Nucleus accumbens (tissue), 56 donors: ENCODE data around the gene GPBP1L1.

Experiments used
- DNase-seq, 56 donors: peaks; one replicate each; lab custom pipeline; 2025; lab: John Stamatoyannopoulos, UW

GPBP1L1 gene

DNA sequence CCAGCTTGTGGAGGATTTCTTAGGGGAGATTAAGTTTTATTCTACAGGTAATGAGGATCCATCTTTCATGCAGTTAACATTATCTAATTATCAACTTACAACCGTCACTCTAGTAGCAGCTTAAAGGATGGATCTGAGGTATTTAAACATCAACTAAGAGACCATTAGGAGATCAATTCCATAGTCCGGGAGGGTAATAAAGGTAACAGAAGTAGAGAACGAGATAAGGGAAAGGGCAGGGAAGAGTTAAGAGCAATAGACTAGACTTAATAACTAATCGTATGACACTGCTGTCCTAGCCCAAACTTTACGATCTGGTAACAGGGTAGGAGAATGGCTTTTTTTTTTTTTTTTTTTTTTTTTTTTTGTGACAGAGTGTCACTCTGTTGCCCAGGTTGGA, 43.0 kb downstream of the GPBP1L1 start:
- DNase-seq: no peak

DNA sequence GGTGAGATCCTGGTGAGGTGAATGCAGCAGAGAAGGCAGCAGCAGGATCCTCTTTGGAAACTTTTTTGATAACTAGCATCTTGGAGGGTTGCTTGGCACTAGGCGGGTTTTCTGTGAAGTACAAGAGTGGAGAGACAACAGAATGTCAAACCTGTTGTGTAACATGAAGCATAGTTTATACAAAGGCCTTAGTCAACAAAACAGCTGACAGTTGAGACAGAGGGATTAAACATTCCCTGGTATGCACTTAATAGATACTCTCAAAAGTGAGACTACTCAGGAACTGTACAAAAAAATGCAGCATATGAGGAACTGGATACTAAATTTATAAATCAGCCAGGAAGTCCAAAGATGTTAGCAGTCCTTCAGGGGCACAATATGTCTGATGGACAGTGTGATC, 46.0 kb downstream of the GPBP1L1 start:
- no peak for DNase-seq

DNA sequence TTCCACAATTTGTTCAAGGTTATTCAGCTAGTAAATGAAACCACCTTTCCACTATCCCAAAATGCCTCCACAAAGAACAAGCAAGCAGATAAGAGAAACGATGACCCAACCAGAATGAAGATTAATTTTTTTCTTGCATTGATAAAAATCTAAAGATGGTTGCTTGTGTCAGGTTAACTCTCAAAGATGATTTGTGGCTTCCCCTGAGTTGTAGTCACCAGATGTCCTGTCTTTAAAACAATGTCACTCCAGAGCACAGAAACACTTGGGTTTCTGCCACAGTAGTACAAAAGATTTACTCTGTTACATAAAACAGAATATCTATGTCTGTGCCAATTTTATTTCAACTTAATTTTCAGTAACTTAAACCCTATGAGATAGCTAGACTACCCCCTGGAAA, 51.1 kb downstream of the GPBP1L1 start:
- no peak for DNase-seq

DNA sequence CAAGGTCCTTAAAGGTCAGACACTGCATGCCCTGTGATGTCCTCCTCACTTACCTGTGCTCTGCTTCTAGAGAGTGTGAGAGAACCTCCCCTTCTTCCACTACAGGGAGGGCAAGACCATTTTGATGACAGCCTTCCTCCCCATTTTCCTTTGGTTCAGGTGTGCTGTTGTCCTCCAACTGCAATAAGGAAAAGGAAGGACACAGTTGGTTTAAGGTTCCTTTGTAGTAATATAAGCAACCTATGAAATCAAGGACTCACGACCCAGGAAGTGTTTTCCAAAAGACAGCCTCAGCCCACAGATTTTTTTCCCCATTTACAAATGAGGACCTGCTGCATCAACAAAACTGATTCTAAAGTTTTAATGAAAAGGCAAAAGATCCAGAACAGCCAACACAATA, 55.9 kb downstream of the GPBP1L1 start:
- no peak for DNase-seq

DNA sequence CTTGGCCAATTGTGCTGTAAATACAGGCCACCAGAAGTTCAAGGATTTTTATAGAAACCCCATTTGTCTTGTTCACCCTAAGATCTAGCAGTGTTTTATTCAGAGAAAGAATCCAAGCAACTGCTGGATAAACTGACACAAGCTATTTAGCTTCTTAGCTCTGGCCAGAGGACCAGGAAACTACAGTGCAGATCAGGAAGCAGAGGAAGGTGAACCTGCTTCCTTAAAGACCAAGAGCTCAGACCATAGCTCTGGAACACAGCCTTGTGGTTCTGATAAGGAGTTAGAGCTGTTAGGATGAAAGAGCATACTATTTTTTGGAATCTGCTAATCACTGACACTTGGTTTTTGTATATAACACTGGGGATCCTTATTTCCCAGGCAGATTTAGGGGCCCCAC, 57.3 kb downstream of the GPBP1L1 start:
- no peak for DNase-seq

DNA sequence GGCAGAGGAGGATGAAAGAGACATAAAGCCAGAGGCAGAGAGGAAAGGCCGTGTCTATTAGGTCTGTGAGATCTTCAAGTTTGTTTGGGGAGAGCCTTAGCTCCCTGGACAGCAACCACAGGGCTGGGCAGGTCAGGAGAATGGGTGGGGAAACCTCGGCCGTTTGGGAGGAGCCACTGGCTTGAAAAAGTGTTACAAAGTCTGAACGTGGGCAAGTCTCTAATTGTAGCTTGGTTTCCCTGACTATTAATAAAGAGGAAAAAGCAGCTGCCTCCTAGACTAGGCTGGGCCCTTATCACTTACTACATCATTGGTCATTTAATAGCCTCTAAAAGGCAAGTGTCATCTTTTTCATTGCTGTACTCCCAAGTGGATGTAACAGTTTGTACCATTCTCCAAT, 62.4 kb downstream of the GPBP1L1 start, which contains the start of gene CCDC17:
Gene CCDC17 (minus strand): TSS at position 83 of the 400 bp plus-strand sequence. CDS start 145 bp downstream, outside the sequence.
- no peak for DNase-seq

DNA sequence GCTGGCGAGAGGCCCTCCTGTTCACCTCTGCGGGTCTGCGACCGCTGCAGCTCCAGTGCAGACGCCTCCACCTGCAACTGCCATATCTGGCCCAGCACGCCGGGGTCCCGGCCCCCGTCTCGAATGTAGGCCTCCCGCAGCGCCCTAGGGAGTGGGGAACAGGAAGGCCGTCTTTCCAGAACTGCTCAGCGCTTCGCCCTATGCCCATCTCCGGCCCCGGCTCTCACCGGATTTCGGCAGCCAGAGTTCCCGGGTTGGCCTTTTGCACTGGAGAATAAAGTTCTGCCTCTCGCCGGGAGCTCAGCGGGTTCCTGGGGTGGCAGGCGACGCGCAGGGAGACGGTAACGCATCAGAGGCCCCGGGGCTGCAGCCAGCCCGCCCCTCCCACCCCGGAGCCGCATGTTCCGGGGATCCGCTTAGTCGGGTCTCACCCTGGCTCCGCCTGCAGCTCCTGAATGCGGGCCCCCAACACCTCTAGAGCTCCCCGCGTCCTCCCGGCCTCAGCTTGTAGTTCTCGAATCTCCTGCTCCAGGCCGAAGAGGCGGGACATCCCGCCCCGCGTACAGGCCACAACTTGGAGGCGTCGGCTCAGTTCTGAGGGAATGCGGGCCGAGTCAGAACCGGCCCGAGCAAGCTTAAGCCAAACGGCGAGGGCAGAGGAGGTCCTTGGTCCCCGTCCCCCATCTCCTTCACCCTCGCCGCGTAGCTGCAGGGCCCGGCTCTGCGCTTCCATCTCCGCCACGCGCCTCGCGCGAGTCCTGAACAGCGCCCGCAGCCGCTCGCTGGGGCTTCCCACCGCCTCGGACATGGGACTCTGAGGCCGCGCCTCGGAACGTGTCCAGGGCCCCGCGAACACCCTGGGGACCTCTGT, 63.6 kb downstream of the GPBP1L1 start:
- DNase-seq: no peak

DNA sequence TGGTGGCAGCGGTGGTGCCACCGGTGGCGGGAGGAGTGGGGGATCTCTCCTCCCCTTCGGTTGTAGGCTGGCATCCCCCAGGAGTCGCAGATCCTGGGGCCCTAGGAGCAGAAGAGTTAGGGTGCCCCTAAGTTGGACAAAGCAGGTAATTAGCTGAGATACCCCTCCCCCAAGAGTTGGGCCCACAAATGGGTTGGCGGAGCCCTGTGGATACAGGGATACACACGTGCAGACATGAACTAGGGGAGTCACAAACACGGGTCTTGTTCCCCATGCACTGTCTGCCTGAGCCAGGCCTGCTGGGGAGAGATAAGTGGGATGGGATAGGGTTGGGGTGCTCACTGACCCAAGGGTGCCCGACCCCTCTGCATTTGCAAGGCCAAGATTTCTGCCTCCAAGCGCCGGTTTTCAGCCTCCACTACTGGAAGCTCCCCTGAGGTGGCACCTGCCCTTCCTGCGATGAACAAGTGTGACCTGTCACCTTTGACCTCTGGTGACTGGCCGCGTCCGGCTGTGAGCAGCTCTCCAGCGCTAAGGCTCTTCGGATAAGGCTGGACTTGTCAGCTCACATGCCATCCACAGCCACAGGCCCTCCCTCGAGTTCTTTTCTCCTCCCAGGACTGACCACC, 64.3 kb downstream of the GPBP1L1 start:
- DNase-seq: no peak

DNA sequence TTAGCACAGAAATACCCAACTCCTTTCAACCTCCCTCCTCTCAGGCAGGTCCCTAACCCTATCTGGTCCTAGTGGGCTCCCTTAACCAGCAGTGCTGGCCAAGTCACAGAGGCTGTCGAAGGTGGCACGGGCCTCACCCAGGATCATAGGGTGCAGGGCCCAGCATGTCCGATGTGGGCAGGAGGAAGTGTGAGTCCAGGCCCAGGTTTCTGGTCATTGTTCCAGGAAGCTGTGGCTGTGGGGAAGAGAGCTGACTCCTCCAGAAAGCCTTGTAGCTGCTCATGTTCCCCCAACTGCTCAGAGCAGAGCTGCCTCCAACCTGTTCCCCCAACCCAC, 64.9 kb downstream of the GPBP1L1 start:
- DNase-seq: peak in 1 of 56 donors; percentile 4

DNA sequence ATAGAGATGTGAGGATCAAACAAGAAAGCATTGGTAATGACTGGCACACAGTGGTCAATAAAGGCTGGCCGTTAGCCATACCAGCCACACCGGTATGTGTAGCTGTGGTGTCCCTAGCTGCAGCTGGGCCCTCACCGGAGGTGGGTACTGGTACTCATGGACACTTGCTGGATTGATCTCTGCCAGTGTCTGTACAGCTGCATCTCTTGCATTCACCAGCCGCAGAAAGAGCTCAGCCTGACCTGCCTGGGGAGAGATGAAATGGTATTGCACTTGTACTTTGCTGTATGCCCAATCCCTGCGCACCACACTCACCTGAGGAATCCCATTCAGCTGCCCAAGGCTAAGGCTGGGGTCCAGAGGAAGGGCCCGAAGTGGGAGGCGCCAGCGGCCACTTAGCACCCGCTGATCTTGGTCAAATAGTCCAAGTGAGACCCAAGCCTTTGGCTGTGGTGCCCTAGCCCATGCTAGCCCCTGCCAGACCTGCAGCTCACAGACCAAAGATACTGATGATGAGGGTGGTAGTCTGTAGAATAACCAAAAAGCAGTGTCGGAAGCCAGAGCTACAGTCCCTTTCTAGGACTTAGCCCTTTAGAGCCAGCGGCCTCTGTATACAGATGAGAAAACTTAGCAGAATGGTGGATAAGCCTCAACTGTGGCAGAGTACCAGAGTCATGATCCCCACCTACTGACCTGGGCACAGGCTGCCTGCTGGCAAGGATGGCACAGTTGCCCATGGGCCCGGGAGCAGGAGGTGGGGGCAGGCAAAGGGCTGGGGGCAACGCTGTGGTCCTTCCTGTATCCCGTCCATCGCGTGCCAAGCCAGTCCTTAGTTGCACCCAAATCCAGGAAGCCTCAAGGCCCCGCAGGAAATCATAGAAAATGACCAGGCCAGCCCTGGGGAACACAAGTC, 65.5 kb downstream of the GPBP1L1 start:
- no peak for DNase-seq

DNA sequence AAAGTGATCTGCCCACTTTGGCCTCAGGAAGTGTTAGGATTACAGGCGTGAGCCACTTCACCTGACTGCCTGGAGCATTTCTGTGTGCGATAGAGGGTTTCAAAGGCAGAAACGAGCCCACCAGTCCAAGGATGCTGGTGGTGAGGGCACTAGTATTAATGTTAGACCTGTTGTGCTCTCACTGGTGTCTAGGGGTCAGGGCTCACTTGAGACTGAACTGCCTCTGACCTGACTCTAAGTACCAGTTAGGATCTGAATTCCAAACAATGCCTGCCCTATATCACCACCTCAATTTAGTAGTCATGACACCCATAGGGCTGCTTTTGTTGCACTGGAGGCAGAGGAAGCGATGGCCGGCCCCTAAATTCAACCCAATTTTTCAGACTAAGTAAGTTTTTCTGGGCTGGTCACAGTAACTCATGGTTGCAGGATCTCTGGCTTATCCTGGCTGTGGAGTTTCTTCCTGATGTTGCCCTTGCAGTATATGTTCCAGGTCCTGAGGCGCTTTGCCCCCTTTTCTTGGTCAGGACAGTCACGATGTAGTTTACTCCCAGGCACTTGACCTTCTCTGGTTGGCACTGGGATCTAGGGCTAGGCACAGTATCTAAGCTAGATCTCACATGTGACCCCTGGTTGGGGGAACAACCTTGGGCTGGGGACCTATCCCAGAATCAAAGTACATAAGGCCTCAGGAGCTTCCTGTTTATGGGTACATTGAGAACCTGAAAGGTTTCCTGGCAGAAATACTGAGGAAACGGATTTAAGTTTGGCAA, 67.0 kb downstream of the GPBP1L1 start:
- no peak for DNase-seq

DNA sequence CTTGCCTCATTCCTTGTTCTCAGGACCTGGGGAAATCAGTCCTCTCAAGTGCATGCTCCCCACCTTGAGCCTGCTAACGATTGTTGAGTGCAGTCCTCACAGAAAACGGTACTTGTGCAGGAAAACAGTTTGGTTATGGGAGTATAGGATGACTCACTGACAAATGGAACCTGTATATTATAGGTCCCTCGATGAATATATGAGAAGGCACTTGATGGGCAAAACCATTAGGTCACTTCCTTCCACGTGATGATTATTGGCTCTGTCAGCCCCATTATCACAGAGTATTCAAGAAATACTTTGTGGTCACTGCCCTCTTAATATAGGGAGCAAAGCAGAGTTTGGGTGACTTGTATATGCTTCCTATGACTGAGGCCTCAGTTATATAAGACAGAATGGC, 68.7 kb downstream of the GPBP1L1 start:
- no peak for DNase-seq

DNA sequence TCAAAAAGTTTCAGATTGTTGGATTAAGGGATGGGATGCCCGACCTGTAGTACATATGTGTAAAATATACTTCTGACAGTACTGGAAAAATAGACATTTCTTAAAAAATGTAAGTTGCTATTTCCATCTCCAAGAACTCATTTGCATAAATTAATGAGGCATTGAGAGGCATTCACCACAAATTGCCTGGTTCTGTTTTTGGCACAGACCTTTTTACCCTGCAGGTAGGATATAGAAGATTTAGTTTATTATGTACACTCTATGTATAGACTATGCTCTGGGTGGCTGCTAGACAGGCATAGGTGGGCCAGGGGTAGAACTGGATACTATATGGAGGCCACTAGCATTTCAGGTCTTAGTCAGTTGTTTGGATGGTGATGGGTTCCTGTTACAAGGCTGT, 70.4 kb downstream of the GPBP1L1 start:
- no peak for DNase-seq

DNA sequence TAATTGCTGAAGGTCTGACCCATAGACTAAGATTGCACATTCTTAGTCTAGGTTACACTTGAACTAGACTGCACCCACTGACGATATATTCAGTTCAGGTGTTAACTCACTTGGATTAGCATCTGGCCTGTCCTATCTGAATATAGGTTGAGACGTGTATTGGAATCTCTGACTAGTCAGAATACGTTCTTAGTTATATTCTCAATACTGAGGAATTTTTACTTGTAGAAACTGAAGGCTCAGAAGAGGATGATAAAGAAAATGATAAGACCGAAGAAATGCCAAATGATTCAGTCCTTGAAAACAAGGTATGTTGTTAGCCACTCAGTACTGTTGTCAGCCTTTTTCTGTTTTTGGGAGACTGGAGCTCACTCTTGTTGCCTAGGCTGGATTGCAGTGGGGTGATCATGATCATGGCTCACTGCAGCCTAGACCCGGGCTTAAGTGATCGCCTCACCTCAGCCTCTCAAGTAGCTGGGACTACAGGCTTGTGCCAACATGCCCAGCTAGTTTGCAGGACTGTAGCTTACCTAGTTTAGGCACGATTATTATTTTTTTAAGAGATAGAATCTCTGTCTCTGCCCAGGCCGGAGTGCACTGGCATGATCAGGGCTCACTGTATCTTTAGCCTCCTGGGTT, 73.3 kb downstream of the GPBP1L1 start:
- no peak for DNase-seq

DNA sequence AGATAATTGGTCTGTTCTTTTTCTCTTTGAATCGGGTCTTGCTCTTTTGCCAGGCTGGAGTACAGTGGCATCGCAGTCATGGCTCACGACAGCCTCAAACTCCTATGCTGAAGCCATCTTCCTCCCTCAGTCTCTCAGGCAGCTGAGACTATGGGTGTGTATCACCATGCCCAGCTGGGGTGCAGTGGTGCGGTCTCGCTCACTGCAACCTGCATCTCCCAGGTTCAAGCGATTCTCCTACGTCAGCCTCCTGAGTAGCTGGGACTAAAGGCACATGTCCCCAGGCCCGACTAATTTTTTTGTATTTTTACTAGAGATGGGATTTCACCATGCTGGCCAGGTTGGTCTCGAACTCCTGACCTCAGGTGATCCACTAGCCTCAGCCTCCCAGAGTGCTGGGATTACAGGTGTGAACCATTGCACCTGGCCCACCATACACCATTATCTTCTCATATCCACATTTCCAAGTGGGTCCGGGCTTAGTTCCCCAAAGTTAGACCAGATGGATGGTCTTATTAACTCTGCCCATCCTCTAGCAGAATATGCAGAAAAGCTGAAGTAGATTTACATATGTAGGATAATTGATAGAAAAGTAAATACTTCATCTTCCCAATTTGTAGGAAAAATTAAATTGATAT, 75.6 kb downstream of the GPBP1L1 start:
- no peak for DNase-seq

DNA sequence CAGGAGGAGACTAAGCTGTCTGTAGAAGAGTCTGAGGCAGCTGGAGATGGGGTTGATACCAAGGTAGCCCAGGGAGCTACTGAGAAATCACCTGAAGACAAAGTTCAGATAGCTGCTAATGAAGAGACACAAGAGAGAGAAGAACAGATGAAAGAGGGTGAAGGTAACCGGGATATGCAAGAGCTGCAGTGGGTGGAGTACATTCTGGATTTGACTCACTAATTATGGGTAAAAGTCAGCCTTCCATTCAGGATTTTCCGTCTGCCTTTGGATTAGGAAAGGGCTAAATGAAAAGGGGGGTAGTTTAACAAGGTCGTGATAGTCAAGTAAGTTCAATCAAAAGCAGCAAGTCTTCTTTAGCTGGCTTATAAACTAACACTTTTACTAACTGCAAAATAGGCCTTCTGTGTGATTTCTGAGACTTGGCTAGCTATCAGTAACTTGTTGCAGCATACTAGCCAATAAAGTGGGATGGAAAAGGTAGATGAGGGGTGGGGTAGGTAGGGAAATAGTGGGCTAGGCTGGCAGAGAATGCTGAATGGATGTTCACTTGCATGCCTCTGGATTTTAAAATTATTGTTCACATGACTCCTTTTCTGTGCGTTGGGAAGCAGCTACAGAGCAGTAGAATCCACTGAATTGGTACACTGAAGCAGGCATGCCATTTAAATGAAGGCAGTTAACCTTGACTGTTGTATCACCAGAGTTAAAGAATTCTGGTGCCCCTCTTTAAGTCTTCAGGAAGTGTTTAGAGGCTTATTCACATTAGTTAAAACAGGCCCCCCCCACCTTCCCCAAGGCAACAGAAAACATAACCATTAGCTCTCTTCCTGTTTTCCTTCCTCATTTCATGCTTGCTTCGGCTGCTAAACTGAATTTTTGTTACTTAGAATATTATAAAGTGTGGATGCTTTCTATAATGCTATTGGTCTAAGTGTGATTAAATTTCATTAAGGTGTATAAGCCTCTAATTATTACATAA, 77.9 kb downstream of the GPBP1L1 start:
- no peak for DNase-seq

DNA sequence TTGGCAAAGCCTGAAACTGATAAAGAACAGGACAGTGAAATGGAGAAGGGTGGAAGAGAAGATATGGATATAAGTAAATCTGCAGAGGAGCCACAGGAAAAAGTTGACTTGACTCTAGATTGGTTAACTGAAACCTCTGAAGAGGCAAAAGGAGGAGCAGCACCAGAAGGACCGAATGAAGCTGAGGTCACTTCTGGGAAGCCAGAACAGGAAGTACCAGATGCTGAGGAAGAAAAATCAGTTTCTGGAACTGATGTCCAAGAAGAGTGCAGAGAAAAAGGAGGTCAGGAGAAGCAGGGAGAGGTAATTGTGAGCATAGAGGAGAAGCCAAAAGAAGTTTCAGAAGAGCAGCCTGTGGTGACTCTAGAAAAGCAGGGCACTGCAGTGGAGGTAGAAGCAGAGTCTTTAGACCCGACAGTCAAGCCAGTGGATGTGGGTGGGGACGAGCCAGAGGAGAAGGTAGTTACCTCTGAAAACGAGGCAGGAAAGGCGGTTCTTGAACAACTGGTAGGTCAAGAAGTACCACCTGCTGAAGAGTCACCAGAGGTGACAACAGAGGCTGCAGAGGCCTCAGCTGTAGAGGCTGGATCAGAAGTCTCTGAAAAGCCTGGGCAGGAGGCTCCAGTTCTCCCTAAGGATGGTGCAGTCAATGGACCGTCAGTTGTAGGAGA, 78.8 kb downstream of the GPBP1L1 start:
- DNase-seq: no peak

DNA sequence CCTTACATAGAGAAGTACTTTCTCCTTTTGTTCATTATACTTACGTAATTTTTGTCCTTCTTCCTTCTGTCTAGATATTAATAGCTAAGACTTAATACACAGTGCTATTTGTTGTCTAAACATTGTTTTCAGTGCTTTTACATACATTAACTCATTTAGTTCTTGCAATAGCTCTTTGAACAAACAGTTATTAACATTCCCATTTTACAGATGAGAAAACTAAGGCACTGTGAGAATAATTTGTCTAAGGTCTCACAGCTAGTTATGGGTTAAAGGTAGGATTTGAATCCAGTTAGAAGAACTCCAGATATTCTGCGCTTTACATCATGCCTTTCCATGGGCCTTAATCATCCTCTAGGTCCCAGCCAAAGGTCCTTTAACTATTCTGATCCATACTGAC, 82.1 kb downstream of the GPBP1L1 start:
- DNase-seq: no peak
